GM12872 (cell line): Measurements from ENCODE around the gene CD7.

Experiments used
- TF ChIP-seq, protein P1 (sequence below): IDR thresholded peaks from 3 replicates; pipeline ENCODE4 v1.5.1; 2011; ENCODE audit warnings: low read depth, mild to moderate bottlenecking, low read length, moderate library complexity; ENCODE audit not compliant: insufficient read depth

The CD7 gene

DNA sequence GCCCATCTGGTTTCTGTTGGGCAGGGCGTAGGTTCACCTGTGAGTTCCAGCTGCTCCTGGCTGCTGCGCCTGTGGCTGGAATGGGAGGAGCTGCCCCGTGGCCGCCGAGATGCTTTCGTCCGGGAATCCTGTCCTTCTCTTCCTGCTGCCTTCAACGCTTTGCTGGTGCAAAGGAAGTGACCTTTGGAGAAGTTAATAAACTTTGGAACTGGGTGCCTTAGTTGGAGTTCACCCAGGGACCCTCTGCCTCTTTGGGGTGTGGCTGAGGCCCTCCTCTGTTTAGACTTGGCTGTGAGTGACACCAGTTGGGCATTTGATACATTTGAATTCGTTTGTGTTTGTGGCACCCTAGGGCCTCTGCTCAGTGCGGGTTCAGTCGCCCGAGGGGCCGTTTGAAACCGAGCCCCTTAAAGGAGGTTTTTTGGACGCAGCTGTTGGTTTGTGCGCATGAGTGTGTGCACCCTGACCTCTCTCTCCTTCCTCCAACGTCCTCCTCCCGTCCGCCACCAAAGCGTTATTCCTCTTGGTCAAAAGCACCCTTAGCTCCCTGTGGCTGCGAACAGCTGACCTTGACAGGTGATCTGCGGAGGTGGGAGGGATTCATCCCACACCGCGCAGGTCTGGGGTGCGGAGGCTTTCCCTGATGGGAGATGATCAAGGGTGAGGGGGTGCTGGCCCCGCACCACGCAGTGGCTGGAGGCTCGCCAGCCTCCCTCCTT lies 25.1 kb upstream of the CD7 start:
- TF ChIP-seq, protein P1, sequence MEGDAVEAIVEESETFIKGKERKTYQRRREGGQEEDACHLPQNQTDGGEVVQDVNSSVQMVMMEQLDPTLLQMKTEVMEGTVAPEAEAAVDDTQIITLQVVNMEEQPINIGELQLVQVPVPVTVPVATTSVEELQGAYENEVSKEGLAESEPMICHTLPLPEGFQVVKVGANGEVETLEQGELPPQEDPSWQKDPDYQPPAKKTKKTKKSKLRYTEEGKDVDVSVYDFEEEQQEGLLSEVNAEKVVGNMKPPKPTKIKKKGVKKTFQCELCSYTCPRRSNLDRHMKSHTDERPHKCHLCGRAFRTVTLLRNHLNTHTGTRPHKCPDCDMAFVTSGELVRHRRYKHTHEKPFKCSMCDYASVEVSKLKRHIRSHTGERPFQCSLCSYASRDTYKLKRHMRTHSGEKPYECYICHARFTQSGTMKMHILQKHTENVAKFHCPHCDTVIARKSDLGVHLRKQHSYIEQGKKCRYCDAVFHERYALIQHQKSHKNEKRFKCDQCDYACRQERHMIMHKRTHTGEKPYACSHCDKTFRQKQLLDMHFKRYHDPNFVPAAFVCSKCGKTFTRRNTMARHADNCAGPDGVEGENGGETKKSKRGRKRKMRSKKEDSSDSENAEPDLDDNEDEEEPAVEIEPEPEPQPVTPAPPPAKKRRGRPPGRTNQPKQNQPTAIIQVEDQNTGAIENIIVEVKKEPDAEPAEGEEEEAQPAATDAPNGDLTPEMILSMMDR: no peak

DNA sequence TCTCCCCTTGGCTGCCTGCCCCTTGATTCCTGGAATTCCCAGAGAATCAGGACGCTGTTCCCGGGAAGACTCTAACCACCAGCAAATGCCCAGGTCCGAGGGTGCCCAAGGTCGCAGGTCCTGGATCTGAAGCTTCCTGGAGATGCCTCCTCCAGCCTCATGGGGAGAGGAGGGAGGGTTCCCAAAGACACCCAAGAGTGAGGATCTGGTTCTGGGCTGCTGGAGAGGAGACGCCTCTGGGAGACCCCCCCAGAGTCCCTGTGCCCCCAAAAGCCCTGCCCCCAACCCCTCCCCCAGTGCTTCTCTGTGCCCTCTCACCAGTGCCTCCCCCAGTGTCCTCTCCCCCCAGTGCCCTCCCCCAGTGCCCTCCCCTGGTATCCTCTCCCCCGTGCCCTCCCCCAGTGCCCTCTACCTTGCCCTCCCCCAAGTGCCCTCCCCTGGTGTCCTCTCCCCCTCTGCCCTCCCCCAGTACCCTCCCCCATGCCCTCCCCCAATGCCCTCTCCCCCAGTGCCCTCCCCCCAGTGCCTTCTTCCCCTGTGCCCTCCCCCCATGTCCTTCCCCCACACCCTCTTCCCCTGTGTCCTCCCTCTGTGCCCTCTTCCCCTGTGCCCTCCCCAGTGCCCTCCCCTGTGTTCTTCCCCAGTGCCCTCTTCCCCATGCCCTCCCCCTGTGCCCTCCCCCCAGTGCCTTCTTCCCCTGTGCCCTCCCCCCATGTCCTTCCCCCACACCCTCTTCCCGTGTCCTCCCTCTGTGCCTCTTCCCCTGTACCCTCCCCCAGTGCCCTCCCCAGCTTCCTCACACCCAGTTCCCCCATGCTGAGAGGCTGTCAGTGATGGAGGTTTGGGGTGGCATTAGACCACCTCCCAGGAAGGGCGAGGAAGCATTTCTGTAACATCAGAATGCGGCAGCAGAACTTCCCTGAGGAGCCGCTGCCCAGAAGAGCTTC lies 22.5 kb upstream of the CD7 start:
- TF ChIP-seq, protein P1: no peak

DNA sequence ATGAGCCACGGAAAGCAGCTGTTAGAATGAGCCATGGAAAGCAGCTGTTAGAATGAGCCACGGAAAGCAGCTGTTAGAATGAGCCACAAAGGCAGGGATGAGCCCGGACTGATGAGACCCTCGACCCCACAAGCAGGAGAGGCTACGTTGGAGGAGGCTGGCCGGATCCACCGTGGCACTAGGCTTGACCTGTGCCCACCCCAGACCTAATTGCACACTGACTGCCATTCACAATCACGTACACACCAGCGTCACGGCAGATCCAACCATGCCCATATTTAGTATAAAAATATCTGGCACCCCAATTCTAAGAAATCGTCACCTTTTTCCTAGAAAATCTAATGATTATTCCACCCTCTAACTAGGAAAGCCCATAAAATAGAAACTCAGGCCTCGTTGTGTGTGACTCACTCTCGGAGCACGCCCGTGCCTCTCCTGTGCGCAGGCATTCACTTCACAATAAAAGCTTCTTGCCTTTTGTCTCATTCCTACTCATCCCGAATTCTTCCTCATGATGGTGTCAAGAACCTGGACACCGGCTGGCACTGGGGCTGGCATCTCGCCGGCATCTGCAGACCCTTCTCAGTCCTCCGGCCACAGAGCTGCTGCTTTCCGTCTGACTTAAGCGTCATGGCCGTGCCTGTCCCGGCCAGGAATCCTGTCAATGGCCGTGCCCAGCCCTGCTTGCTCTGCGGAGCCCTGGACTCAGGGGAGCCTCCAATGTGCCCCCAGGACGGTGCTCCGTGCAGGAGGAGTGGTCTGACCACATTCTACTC lies 21.6 kb upstream of the CD7 start:
- TF ChIP-seq, protein P1: no peak

DNA sequence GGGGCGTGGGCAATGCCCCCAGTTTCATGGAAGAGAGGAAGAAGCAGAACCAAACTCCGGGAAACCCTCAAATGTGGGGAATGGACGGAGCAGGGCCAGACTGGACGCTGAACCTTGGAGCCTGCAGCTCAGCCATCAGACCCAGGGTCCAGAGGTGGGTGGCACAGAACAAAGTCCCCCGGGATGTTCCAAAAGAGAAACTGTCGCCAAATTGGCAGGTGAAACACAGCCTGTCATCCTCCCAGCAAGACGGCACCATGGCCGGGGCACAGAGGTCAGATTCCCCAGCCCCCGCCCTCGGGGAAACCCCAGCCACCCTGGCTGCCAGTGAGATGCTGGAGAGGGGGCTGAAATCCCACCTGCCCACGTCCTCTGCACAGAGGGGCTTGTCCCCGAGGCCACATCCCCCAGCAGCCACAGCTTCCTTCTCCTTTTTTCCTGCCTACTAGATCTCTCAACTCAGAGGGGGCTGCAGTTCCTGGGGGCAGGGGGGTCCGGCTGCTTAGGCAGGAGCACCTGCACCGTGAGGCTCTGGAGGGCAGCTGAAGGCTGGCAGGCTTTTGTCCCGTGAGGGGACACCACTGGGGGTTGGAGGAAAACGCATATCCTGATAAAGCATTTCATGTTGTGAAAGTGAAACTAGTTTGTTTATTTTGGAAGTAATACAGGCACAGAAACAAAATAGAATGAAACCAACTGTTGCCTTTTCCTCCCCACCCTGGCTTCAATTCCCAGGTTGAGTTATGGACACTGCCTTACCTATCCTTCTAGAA lies 17.4 kb upstream of the CD7 start:
- TF ChIP-seq, protein P1: no peak

DNA sequence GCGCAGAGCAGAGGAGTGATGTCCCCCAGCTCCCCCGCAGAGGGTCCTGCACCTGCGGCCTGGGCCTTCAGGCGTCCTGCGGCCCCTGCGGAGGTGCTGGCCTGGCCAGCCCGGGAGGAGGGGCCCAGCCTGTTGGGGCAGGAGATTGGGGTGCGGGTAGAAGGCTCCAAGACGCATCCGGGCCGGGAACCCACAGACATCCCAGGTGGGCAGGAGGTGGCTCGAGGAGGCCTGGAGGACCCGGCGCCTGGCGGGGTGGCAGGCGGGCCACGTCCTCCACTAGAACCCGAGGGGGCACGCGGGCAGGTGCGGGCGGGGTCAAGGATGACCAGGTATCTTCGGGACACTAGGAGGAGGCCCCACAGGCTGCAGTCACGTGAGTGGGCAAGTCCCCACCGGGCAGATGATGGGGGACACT lies 16.8 kb upstream of the CD7 start:
- TF ChIP-seq, protein P1: no peak

DNA sequence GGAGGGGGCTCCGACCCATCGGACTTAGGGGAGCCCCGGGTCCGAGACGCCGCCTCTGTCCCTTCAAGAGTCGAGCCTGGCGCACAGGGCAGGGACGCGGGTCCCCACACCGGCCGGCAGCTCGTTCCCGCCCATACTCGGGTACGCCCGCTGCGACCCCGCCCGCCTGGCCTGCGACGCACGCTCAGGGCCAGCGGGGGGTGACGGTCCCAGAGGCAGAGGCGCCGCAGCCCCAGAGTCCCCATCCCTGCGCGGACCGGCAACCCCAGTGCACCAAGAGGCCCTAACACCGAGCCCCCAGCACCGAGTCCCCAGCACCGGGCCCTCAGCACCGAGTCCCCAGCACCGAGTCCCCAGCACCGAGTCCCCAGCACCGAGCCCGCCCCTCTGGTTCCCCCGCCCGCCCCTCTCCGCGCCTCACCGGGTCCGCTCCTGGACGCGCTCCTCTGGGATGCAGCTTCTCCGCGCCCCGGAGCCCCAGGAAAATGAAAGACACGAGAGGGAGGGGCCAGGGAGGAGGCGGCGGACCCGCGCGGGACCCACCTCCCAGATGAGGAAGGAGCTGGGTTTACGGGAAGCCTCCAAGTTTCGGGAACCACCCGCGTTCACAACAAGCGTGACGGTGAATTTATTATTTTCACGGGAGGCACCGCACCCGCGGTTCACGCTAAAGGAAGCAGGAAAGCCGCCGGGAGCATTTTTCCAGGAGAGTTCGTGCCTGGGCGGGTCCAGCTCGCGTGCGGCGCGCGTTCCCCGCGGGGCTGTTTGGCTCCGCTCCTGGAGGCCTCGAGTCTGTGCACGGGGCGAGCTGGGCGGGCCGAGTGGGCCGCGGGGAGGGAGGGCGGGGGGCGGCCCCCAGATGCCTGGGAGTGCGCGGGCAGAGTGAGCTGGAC lies 16.1 kb upstream of the CD7 start, which contains the start of gene SECTM1:
Gene SECTM1, minus strand, starts transcription at position 488 of the 893 bp plus-strand sequence. CDS start 6,526 bp downstream, outside the sequence.
- TF ChIP-seq, protein P1: no peak
